Fibroblast of lung (primary cell): ENCODE results near the gene OCA2.

Experiments used
- EZH2 ChIP-seq: IDR thresholded peaks from 2 replicates; pipeline ENCODE4 v1.5.1; 2012; ENCODE audit warnings: low read length, control low read depth, mild to moderate bottlenecking; ENCODE audit errors: missing control alignments
- TF ChIP-seq, protein P1 (sequence below), 2 donors: IDR thresholded peaks in 1 of 2; conservative IDR thresholded peaks in 1 of 2; 1 replicate in 1 of 2; 2 replicates in 1 of 2; pipeline ENCODE4 v1.5.1; 2011 to 2012; ENCODE audit warnings: low read length in 2 of 2, control low read depth in 1 of 2, inconsistent platforms in 1 of 2, low read depth in 1 of 2, mild to moderate bottlenecking in 1 of 2

DNA sequence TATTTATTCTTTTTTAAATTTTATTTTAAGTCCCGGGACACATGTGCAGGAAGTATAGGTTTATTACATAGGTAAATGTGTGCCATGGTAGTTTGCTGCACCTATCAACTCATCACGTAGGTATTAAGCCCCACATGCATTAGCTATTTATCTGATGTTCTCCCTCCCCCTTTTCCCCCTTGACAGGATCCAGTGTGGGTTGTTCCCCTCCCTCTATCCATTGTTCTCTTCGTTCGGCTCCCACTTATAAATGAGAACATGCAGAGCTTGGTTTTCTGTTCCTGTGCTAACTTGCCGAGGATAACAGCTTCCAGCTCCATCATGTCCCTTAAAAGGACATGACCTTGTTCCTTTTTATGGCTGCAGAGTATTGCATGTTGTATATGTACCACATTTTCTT, 220.3 kb downstream of the OCA2 start:
- TF ChIP-seq, protein P1, sequence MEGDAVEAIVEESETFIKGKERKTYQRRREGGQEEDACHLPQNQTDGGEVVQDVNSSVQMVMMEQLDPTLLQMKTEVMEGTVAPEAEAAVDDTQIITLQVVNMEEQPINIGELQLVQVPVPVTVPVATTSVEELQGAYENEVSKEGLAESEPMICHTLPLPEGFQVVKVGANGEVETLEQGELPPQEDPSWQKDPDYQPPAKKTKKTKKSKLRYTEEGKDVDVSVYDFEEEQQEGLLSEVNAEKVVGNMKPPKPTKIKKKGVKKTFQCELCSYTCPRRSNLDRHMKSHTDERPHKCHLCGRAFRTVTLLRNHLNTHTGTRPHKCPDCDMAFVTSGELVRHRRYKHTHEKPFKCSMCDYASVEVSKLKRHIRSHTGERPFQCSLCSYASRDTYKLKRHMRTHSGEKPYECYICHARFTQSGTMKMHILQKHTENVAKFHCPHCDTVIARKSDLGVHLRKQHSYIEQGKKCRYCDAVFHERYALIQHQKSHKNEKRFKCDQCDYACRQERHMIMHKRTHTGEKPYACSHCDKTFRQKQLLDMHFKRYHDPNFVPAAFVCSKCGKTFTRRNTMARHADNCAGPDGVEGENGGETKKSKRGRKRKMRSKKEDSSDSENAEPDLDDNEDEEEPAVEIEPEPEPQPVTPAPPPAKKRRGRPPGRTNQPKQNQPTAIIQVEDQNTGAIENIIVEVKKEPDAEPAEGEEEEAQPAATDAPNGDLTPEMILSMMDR (conservative IDR thresholded peaks at IDR 0.05 in 1 of 2, IDR thresholded peaks at IDR 0.05 in 1 of 2; ENCODE audit: low read depth in 1 of 2, low read length in 2 of 2) = no peak
- no peak for TF ChIP-seq EZH2
